Measurements from ENCODE around the gene NOP14.
"Not testable (repeated sequence)": the region's sequence is repeated elsewhere in the genome, so short reads cannot be mapped to it uniquely, and the experiment has no call there.

Gene NOP14

DNA sequence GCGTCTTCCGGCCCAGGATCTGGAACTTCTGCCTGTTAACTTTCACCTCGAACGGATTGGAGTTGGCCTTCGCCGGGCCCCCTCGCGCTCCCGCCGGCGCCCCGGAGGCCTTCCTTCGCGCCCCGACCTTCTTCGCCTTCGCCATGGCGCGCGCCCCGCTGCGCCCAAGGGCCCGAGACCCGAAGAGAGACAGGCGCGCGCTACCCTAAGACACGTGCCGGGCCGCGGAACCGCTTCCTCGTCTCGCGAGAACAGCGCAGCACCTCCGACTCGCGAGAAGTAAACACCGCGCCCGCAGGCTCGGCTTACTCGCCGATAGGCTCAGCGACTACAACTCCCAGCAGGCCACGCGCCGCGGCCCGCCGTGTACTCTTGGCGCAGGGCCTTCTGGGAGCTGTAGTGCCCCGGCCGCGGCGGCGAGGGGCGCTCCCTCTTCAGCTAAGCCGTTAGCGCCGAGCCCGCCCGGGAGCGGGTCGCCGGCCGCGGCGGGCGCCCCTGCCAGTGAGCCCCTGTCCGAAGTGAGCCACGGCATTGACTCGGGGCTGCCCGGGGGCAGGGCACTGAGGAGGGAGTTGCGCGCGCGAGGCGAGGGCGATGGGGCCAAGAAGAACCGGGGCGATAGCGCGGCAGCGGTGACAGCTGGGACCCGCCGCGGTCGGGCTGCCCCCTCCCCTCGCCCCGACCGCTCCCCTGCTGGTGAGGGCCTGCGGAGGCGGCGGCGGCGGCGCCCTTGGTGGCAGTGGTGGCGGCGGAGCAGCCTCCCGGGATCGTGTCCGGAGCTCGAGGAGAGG lies at the start of gene NOP14, which contains the start of gene GRK4:
NOP14 (minus strand) TSS at position 232 of the 791 bp plus-strand sequence; CDS start at position 145, 87 bp downstream.
GRK4 (plus strand) TSS at position 397 of the 791 bp plus-strand sequence. CDS start 500 bp downstream, outside the sequence.
- DNase-seq (ENCODE audit: low read depth), result peak; percentile 87

DNA sequence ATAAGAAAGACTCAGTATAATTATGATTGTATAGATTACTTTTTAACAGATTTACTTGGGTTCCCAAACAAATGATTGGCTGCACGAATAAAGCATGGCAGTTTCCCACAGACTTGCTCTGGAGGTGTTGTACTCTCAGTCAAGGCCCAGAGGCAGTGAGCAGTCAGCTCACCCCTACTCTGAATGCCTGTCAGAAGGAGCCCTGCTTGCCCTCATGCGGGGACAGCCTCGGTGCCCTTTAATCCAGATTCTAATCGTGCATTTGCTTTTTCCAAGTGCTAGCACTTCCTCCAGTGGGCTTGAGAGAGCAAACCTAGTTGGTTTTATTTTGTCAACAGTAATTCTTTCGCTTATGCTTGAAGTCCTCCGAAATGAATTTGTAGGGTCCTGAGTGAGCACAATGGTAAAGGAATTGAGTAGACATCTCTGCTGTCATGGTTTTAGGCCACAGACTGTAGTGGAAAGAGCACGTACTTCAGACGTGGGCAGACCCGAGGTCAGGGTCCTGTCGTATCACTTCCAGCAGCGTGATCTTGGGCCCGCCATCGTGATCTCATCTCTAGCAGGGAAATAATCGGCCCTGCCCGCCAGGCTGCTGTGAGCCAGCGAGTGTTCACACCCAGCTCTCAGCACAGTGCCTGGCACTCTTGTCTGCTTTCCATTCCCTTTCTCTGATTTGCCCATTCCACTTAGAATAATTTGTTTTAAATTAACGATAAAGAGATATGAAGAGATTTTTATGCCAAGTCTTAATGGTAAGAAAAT lies 48.4 kb upstream of the NOP14 start:
- no peak for DNase-seq (ENCODE audit: low read depth)

DNA sequence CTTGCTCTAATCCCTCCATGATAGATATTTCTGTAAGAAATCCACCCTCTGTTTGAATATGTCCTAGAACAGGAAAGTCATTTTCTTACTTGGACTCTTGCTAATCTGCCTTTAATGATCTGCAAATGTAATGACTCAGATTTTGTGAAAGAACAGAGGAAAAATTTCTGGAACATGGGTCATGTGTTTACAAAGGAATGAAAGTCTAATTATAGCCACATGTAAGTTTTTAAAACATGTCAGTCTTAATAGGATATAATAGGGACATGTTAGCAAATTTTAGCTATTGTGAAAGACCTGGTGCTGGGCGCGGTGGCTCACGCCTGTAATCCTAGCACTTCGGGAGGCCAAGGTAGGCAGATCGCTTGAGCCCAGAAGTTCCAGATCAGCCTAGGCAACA lies 47.8 kb upstream of the NOP14 start:
- DNase-seq (ENCODE audit: low read depth), result no peak

DNA sequence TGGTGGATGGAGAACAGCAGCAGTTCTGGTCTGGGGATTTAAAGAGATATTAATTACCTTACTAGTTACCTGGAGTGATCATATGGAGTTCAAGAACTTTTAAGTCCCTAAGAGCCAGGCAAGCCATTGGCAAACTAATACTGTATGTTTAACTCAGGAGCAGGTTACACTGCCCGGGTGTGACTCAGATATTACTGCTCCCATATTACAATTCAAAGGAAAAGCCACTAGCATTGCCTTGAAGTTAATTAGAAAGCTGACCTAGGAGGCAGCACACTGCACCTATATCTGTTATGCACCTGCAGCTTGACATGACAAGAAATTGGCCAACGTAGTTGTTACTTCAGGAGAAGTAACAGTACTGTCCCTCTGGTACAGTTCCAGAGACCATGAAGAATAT lies 47.4 kb upstream of the NOP14 start:
- no peak for DNase-seq (ENCODE audit: low read depth)

DNA sequence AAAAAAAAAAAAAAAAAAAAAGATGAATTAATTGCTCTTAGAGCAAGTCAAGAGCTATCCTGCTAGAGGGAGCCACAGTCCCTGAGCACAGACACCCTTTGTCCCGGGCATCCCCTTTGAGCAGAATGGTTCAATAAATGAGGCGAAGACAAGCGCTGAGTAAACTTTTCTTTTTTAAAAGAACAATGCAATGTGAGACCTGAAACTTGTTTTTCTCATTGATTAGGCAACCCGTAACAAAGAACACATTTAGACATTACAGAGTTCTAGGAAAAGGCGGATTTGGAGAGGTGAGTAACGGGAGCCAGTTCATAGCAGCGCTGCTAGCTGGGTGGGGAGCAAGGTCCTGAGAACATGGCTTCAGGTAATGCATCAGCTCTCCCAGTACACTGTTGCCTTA lies 46.2 kb upstream of the NOP14 start:
- no peak for DNase-seq (ENCODE audit: low read depth)

DNA sequence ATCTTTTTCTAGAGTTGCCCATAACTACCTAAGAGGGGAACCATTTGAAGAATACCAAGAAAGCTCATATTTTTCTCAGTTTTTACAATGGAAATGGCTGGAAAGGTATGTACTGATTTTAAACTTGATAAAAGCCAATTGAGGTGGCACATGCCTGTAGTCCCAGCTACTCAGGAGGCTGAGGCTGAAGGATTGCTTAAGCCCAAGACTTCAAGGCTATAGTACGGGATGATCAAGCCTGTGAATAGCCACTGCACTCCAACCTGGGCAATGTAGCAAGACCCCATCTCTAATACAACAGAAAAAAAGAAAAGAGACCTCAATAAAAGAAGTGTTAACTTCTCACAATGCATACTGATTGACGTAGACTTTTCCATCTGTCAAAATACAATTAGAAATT lies 44.5 kb upstream of the NOP14 start:
- no peak for DNase-seq (ENCODE audit: low read depth)

DNA sequence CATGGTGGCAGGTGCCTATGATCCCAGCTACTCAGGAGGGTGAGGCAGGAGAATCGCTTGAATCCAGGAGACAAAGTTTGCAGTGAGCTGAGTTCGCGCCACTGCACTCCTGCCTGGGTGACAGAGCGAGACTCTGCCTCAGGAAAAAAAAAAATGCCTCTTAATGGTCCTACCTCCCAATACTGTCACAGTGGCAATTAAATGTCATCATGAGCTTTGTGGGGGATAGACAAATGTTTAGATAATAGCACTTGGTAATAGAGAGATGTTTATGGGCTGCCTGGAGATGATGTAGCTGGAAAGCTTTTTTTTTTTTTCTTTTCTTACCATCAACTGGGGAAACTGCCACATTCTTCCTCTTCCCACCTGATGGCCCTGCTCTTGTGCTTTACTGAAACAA lies 33.2 kb upstream of the NOP14 start:
- DNase-seq (ENCODE audit: low read depth), result no peak

DNA sequence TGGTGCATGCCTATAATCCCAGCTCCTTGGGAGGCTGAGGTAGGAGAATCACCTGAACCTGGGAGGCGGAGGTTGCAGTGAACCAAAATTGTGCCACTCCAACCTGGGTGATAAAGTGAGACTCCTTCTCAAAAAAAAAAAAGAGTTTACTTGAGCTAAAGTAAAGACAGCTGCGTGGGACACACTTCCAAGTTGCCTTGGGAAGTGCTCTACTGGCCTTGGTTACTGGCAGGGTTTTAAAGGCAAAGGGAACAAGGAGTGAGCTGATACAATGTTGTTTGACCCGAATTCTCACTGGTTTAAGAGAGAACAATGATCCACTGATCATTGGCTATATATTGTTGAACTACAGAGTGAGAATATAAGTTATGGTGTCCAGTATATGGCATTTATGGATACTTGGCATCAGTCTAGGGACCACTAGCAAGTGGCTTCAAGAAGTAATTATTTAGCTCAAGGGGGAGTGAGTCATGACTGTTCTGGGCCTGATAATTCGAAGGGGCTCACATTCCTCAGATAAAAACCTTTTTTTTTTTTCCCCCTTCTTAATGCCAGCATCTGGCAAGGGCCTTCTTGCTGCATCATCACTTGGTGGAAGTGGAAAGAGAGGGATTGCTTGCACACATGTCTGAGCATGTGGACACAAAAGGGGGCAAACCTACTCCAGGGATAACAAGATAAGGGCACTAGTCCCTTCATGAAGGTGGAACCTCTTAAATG lies 32.5 kb upstream of the NOP14 start:
- no peak for DNase-seq (ENCODE audit: low read depth)

DNA sequence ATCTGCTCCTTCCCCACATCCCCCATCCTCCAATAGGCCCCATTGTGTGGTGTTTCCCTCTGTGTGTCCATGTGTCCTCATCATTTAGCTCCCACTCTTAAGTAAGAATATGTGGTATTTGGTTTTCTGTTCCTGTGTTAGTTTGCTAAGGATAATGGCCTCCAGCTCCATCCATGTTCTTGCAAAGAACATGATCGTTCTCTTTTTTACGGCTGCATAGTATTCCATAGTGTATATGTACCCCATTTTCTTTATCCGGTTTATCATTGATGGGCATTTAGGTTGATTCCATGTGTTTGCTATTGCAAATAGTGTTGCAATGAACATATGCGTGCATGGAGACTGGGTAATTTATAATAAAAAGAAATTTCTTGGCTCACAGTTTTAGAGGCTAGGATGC lies 31.7 kb upstream of the NOP14 start:
- DNase-seq (ENCODE audit: low read depth), result no peak

DNA sequence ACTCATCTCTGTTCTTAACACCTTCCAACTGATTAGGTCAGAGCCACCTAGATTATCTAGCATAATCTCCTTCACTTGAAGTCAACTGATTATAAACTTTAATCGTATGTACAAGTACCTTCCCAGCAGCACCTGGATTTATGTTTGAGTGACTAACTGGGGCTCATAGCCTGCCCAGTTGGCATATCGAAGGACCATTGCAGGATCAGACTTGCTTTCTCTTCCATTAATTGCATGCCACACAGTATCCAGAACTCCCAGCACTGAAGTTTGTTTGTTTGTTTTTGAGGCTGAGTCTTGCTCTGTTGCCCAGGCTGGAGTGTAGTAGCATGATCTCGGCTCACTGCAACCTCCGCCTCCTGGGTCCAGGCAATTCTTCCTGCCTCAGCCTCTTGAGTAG lies 28.0 kb upstream of the NOP14 start:
- no peak for DNase-seq (ENCODE audit: low read depth)

DNA sequence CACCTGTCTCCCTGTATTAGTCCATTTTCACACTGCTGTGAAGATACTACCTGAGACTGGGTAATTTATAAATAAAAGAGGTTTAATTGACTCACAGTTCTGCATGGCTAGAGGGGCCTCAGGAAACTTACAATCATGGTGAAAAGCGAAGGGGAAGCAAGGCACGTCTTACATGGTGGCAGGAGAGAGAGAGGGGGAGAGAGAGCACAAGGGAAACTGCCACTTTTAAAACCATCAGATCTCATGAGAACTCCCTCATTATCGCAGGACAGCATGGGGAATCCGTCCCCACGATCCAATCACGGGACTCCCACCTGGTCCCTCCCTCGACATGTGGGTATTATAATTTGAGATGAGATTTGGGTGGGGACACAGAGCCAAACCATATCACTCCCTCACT lies 20.5 kb upstream of the NOP14 start:
- not testable (repeated sequence) for DNase-seq (ENCODE audit: low read depth)

DNA sequence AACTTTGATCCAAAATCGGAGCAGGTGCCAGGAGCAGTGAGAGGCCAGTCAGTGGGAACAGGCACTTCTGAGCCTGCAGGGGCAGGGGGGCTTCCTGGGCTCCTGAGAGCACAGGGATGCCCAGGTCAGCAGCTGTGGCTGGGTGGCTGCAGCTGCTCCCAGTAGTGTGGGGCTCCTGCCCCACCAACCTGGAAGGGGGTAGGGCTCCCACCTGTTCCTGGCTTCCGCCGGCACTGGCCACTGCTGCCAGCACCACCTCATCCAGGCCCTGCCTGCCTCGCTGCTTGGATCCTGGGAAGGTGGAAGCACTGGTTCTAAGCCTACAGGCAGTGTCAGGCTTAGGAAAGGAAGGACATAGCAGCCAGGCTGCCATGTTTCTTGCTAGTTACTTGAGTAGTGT lies 18.8 kb upstream of the NOP14 start:
- no peak for DNase-seq (ENCODE audit: low read depth)

DNA sequence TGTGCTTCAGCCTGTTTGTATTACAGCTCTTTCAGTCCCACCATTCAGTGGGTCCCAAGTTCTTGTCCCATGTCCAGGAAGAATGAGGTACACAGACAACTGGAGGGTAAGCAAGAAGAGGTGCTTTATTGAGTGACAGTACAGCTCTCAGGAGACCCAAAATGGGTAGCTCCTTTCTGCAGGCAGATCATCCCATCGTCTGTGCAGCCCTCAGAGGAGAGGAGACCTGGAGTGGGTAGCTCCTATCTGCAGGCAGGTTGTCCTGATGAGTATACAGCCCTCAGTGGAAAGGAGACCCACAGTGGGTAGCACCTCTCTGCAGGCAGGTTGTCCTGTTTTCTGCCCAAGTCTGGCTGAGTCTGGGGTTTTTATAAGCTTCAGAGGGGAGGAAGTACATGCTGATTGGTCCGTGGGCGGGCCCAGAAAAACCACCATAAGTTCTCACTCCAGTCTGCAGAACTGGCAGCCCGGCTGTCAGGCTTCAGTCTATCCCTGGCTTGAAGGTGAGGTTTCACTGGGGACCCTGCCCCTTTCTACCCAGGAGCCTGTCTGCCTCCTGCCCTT lies 18.1 kb upstream of the NOP14 start:
- no peak for DNase-seq (ENCODE audit: low read depth)

DNA sequence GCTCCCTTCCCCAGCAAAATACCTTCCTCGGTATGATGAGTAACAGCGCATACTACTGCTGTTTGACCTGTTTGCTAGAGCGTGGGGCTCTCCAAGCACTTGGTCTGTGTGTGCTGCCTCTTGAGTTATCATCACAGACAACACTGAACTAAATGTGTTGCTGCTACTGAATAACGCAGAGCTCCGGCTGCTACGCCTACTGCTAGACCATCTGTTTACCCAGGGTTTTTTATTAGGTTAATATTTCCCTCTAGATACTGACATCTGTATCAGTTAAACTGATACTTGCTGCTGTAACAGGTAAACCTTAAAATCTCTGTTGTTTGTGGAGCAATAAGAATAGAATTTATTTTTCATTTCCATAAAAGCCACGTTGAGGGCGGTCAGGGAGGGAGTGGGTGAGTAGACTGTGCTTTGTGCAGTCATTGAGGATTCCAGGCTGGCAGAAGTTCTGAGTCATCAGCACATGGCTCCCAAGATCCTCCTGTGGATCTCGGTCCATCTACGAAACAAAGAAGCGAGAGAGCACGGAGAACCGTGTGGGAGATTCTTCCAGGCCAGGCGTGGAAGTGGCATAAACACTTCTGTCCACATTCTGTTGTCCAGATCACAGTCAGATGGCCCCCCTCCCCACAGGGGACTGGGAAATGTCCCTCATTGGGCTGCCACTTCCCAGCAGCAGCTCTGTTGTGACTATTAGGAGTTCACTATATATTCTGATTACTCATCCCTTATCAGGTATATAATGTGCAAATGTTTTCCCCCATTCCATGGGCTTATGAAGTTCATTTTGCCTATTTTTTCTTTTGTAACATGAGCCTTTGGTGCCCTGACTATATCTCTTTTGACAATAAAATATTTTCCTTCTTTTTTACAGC lies 14.2 kb upstream of the NOP14 start:
- DNase-seq (ENCODE audit: low read depth), result no peak

DNA sequence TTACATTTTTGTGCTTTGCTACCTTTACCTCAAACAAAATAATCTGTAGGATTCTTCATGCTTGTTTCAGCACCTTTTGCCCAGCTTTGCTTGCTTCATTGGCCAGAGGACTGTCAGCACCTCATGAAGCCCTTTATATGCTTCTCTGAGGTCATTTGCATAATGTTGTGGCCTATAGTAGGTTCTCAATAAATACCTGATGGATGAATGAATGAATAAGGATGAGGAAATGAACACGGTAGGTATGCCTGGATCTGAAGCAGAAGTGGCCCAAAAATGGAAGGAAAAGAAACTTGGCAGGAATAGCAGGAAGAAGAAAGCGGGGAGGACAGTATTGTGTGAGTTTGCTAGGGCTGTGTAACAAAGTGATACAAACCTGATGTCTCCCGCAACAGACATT lies 8.1 kb upstream of the NOP14 start:
- no peak for DNase-seq (ENCODE audit: low read depth)

DNA sequence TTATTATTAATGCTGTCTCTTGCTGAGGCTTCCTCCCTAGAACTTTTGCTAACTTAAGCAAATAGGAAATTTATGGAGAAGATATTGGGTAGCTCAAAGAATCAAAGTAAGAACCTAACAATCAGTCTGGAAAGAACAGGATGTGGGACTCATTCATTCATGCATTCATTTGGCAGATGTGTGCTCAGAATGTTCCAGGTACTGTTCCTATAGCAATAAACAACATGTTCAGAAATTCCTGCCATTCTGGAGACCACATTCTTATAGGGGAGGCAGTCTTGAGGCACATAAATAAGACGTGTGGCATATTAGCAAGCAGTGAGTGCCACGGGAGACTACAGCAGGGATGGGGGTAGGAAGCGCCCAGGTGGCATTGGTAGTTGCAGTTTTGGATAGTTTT lies 5.2 kb upstream of the NOP14 start:
- DNase-seq (ENCODE audit: low read depth), result no peak

DNA sequence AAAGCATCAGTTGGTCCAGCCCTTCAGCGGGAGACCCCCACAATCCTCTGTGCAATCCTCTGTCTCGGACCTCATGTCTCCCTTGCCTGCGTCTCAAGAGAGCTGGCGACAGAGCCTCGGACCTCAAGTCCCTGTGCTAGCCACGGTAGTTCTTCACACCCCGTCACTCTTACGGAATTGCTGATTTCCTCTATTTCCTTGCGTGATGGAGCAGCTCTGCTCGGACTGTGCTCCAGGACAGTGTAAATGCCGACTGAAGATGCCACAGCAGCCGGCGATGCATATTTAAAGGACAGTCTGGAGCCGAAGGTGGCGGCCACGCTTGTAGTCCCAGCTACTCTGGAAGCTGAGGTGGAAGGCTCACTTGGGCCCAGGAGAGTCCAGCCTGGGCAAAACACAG lies 2.1 kb upstream of the NOP14 start:
- DNase-seq (ENCODE audit: low read depth), result no peak

DNA sequence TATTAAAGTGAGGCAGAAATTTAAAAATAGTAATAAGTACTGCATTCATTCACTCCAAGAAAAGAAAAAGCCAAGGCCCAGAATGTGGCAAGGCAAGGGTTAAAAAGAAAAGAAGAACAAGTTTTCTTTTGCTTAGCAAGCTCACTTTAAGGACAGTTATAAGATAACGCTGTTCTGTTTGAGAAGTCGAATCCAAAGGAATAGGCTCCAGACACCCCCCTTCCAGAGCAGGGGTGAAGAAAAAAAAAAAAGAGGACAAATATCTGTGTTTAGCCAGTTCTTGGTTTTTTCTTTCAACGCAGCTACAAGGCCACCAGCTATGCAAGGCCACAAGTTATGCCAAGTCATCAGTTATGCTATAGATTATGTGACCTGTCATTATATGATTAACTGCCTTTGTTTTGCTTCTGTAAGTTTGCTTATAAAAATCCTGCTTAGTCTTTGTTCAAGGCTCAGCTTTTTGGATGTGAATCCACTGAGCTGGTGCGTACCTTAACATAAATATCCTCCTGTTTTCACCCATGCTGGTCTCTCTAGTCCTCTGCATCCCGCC lies 1.6 kb upstream of the NOP14 start:
- DNase-seq (ENCODE audit: low read depth), result no peak

DNA sequence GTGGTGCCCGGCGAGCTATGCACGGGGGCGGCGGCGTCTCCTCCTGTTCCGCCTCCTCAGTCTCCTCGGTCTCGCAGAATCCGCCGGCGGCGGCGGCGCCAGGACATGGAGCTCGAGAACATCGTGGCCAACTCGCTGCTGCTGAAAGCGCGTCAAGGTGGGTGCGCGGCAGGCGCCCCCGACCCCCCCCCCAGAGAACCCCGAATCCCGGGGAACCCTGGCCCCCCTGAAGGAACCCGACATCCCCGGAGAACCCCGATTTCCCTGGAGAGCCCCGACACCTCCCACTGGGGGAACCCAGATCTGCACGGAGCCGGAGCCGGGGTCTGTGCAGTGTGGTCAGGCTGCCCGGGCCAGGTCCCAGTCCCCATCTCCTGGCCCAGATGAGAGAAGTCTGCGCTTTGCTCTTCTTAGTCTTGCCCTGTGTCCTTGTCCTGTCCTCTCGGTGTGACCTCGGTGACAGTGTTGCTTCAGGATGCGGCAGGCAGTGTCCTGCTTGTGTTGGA lies 813 bp upstream of the NOP14 start:
- no peak for DNase-seq (ENCODE audit: low read depth)

DNA sequence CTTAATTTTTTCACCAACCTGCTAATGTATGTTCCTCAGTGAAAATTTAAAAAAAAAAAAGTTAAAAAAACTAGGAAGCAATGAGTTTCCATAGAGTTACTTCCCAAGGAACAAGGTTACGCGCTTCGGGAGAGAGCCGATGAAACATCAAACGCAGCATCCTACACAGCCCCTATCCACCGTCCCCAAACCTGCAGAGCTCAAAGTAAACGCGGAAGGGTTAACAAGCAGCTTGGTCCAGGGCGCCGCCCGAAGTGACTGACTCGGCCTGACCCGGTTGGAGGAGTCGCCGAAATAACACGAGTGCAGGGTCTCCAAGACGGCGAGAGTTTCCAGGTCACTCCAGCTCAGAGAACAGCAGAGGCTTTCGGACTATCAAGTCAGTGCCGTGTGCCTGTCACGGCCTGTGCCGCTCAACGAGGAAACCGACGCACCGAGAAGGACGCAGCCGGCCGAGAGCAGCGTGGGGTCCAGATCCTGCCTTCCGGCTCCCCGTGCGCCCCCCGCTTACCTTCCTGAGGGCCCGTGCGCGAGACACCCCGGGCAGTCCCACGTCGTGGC lies 512 bp downstream of the NOP14 start:
- no peak for DNase-seq (ENCODE audit: low read depth)

All from stimulated activated CD8-positive, alpha-beta memory T cell treated with anti-CD3 and anti-CD28 coated beads, Interleukin-7, amount 100 ng/mL, for 24 hours (primary cell).